Fibroblast of skin of left biceps (primary cell): ENCODE data around the gene ESRP2.

Source experiments
- DNase-seq, 2 experiments: peaks; one replicate each; pipeline ENCODE4 v3.0.0-alpha.2; 2013; ENCODE audit warnings: low read depth in 2 of 2

ESRP2 gene

DNA sequence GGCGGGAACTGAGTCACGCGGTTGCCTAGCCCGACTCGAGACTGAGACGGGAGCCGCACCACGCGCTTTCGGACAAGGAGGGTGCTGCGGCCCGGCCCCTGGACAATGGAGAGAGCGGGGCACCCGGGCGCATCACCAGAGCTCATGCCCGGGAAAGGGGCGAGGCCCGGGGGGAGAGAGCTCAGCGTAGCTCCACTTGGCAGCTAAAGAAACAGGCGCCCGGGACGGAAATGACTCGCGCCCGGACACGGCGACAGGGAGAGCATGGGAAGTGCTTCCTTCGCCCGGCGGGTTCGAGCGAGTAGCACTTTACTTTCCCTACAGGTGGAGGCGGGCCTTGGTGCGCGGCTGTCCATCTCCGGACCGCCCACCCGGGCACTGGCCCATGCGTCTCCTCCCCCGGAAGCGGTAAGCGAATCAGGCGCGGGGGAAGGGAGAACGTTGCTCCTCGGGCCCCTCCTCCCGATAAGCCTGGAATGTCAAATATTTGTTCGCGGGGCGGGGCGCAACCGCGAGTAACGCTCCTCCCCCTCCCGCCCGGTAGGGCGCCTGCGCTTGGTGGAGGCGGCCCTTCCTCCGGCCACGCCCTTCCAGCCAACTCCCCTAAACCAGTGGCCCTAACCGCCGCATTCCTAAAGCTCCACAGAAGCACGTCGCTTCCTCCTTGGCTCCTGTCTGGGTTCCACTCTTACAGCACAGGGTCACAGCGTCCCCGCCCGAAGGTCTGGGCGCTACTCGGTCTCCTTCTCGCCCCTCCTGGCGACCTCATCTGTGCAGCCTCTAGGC is 1.5 kb upstream of the ESRP2 start:
- peak; percentile 94 to 95 for DNase-seq

DNA sequence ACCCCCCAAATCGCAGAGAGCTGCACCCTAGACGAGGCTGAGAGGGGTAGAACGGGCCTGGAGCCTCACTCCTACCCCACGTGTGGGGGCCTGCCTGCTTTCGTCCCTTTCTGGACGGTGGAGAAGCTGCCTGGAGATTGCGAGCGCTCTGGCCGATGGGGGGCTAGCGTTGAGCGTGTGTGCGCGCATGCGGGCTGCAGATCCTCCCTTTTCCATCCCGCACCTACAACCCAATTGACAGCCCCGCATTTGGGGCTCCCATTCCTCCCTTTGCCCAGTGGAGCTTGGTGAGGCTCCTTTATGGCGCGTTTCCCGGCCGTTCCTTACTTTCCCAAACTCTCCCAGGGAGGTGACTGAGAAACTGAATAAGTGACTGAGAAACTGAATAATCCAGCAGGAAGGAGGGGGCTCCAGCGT is 907 bp upstream of the ESRP2 start:
- no peak for DNase-seq

DNA sequence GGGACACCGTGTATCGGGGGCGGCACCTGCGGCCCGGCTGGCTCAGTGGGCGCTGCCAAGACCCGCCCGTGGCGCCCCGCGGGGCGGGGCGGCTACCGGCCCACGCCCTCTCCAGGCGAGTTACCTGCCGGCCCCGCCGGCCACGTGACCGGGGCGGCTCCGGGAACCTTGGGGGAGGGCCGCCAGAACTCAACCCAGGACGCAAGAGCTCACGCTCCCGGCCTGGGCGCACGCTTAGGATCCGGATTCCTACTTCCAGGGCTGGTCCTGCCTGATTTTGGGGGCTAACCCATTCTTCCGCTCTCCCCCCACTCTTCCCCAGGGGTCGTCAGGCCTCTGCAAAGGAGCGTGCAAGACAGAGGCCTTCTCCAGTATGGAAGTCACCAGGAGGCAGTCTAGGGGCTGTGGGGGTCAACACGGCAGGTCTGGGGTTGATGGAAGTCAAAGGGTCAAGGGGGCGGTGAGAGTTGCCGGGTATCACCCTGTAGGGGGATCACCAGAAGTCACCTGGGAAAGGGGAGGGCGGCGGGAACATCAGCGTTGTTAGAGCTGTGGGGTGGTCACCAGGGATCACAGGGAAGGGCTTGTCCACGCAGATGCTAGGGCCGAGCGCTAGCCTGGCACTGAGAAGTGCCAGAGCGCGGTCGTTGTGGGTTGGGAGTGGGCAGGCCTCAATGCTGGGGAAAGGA is 354 bp upstream of the ESRP2 start:
- no peak for DNase-seq

DNA sequence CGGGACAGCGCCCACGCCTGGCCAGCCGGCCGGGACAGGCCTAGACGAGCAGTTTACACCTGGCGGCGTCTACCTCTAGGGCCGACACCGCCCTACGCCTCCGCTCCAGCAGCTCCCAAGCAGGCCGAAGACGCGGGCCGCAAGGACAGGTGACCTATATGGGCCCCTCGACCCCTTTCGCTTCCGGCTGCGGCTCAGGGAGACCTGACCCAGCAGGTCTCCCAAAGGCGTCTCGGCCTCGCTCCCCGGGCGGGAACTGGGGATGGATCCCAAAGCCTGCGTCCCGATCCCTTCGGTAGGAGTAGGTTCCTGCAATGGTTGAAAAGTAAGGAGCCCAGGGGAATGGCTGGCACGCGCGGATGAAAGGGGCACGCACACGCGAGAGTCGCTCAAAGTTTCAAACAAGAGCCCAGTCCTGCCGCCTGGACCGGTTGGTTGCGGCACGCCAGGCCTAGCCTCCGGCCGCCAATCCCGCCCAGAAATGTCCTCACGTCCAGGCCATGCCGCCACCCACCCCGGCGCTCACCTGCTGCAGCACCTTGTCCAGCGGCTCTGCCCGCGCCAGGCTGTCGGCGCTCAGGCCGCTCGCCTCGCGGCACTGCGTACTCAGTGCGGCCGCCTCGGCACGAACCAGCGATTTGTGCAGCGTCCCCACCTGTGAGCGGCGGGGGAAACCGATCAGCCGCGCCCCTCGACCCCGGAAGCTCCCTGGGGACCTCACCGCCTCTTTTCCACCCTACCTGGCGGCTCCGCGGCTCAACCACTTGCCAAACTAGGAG is 630 bp downstream of the ESRP2 start:
- DNase-seq = no peak

DNA sequence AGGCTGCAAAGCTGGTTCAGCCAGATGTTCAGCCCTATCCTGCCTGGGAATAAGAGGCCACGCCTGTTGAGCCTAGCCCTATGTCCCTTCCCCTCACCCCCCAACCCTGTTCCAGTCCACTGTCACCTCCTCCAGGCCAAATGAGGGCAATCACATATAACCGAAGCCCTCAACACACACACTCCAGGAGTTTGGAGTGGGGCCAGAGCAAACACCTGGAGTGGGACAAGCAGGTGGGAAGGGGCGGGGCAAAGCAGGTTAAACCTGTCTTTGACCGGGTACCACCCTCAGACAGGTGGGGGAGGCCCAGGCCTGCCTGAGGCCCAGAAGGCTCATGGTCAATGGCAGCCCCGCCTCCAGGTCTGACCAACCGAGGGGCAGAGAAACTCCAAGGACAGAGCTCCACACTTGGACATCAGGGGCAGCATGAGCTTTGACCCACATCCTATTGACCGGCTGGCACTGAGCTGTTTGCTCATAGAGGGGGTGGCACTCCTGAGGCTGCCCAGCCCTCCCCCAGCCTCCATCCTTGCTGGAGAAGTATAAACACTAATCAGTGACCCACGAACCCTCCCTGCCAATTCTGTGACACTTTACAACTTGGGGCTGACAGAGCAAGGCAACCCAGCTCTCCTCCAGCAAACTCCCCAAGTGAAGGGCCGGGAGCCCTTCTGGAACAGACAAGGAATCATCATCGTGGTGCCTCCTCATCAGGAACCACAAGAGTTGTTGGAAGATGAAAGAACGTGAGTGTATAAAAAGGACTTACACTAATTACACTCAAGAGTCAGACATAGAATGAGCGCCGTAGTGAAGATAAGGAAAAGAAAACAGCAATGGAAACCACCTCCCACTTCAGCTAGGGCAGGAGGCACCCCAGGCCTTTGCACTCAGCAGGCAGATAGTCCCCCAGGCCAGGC is 1.5 kb downstream of the ESRP2 start:
- no peak for DNase-seq

DNA sequence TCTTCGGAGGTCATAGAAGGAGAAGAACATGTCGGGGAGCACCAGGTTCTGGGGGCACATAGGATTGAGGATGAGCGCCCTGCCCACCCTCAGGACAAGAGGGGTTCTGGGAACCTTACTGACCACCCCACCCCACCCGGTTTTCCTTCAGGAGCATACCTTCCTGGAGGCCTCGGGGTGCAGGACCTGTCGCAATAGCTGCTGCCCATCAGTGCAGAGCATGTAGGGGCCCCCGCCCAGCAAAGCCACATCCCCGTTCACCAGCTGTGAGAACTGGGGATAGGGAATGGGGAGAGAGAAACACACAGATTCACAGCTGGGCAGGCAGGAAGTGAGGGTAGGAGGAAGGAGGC is 2.1 kb downstream of the ESRP2 start:
- DNase-seq = no peak

DNA sequence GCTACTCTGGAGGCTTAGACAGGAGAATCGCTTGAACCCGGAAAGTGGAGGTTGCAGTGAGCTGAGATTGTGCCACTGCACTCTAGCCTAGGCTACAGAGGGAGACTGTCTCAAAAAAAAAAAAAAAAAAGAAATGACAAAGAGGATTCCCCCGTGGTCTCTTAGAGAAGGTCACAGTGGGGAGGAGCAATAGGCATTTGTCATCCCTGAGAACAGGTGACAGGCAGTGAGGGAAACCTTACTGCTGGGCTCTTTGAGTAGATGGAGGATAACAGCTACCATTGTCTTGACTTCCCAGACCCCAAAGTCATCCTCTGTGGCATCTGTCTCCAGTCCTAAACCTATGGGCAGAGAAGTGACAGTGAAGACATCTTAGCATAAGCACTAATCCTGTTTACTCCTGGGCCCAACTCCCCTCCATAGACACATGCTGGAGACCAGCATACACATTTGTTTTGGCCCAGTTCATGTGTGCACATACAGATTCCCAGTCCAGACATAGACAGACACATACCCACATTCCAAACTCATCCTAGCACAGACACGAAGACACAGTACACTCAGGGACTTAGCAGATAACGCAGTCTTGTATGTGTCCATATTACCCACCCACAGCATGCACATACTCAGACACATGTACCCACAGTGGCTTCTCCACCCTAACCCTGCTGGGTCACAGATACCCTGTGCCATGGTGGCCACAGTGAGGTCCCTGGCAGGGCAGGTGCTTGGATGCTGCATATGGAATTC is 2.7 kb downstream of the ESRP2 start:
- no peak for DNase-seq

DNA sequence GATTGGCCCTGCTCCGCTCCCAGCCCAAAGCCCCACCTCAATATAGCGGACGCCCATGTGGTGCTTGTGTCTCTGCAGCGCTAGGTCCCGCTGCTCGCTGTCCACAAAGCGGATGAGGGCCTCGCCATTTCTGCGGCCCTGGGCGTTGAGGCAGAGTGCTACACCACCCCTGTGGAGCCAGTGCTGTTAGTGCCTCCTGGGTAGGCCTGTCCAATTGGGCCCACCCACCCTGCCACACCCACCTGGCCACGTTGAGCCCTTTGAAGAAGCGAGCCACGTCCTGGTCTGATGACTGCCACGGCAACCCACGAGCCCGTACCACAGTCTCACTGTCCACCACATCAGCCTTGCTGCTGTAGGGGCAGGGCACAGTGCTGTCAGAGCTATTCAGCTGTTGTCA is 3.6 kb downstream of the ESRP2 start:
- no peak for DNase-seq

DNA sequence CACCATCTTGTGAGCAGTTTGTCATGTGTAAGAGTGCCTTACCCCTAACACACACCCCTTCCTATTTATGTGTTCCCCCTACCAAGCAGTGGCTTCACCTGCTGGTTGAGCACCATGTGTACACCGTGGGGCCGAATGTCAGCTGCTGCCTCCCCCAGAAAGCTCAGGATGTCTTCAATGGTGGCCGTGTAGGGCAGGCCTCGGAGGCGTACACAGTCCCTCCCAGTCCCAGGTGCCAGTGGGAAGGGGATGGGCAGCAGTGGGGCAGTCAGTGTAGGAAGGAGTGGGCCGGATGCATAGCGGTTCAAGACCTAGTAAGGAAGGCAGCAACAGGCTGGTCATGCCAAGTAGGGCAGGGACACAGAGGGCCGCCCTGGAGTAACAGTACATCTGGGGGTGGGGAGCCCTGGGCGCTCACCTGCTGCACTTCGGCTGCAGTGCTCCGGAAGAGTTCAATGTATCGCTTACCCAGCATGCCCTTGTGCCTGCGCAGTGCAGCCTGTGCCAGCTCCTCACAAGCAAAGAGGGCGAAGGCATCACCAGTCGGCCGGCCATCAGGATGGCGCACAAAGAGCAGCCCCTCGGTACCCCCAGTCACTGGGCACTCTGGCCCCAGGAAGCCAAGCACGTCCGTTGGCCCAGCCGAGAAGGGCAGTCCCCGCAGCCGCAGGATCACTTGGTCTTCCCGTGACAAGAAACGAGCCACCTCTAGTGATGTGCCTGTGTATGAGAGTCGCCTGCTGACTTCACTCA is 4.4 kb downstream of the ESRP2 start:
- DNase-seq = no peak

DNA sequence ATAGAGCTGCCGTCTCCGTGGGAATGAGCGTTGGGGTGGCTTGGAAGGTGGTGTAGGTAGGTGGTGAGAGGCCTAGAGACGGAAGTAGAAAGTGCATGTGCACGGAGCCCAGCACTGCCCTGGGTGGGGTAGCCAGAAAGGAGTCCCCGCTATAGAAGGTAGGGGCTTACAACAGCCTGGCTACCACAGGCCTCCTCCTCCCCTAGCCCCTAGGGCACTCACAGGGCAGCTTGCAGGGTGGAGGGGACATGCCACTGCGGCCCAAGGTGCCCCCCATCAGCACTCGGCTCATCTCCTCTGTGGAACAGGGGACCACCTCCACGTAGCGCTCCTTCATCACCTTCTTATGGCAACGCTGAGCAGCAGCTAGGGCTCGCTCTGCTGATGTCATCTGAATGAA is 5.0 kb downstream of the ESRP2 start:
- DNase-seq = no peak

DNA sequence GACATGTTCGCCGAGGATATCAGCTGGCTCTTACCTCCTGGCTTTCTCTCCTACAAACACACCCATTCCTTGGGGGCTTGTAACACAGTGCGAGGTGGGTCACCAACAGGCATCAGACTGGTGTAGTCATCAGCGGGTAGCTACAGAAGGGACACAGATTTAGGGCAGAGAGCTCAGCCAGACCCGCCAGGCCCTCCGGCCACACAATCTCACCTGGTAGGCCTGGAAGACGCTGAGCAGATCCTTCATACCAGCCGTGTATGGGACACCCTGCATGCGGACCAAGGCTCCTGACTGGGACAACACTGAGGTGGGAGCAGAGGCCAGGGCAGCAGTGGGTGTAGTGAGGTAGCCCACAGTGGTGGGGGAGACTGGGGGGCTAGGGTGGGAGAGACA is 5.8 kb downstream of the ESRP2 start:
- no peak for DNase-seq

DNA sequence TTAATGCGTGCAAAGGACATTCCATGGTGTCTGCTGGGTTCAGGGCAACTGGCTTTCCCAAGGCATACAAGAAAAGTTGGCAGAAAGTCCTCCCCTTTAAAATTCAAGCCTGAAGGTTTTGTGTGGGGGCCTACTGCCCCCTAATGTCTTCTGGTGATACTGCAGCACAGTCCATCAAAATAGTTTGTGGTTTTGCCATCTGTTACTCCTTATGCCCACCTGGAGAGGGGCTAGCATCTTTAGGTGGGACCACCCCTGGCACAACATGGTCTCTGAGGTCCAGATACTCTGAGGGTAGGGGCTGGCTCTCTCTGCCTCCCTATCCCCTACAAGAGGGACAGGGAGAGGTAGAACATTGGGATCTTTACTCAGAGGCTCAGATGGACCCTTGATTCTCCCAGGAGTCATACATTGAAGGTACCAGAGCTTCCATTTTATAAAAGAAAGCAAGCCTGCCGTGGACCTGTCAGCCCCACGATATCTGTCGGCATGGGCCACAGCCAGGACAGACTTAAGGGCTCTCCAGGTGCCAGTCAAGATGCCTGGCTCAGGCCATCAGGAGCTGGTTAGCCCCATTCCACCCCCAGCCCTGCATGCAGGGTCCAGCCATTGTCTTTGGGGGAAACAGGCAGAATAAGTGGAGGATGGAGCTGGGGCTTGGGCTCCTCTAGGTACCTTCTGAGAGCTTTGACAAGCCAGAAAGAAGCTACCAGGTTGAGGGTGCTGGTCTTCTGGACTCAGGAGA is 6.3 kb downstream of the ESRP2 start:
- DNase-seq = peak in 1 of 2 experiments; percentile 38

DNA sequence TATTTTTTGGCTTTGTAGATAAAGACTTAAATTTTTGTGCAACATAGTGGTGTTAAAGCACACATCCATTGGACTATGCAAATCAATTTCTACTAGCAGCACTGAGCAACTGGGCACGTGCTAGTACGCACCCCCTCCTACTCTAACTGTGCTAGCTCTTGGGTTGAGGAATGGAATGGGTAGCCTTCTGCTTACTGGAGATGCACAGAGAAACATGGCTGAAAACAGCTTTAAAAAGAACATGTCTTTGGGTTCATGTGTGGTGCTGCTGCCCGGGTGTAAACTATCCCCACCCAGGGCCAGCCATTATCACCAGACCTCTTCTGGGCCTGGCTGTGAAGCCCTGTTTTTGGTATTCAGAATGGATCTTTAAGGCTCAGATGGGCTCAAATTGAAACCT is 7.3 kb downstream of the ESRP2 start:
- DNase-seq = no peak

DNA sequence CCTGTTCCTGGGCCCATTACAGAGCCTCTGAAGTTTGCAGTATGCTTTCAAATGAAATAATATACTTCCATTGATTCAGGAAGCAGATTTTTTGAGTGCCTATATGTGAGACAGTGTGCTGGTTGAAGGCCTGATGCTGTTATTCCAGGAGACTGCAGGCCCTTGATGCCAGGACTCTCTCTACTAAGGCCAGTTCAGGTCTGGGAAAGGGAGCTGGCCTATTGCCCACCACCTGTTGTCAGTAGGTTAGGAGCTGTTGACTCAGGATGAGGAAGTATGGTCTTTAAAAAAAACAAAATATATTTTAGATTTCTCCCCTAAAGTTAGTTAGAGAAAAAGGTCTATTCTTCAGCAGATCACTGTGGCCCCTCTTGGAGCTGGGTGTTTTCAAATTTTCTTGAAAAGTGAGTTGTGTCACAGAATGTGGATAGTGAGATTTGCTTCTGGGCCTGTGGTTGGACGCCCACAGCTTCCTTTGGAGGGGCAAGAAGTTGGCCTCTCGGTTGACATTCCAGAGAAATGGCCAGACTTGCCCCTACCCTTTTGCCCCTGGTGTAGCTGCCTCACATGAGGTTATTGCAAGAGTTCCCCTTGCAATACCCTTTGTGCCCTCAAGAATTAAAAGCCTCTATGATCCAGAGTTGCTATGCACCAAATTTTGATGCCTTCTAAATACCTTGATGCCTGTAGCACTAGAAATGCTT is 7.9 kb downstream of the ESRP2 start:
- no peak for DNase-seq

DNA sequence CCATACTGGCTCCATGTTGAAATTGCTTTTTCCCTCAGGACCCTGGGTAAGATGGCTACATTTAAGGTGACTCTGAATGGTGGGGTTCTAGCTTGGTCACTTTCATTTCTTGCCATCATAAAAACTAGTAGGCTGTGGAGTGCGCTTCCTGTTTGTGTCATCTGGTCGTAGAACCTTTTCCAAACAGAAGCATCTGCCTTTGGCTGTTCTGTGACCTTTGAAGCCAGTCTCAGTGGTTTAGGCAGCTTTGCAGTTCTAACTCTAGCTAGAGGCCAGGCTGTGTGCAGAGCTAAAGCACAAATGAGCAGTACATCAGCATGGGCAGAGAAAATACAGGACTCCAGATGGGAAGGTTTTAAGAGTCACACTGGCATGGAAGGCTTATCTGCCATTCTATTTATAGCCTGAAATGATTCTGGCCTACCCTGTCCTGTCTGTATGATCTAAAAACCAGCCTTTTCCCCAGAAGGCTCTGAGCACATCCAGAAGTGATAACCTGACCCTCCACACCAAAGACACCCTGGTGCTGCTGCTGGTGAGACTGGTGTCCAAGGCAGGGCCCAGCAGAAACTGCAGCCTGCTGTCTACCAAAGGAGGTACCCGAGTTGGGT is 8.6 kb downstream of the ESRP2 start:
- no peak for DNase-seq

DNA sequence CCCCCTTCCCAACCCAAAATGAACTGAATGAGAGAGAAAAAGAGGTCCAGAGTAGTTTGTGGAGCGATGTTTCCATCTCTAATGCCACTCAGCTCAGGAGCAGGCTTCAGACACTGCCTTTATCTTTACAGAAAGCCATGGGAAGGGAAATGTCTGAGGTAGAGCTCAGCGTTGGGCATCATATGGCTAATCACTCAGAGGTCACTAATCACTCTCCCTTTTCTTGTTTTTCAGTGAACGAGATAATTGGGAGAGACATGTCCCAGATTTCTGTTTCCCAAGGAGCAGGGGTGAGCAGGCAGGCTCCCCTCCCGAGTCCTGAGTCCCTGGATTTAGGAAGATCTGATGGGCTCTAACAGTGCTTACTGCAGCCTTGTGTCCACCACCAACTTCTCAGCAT is 9.8 kb downstream of the ESRP2 start:
- no peak for DNase-seq

DNA sequence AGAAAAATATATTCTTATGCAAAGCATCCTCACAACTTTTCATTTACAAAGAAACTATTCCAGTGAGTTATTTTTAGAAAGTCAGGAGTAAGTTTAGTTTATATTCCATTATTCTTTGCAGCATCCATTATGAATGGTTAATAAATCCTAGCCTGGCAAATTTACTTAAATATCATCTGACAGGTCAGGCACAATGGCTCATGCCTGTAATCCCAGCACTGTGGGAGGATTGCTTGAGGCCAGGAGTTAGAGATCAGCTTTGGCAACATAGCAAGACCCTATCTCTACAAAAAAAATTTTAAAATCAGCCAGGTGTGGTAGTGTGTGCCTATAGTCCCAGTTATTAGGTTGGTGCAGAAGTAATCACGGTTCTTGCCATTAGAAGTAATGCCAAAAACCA is 12.9 kb downstream of the ESRP2 start:
- no peak for DNase-seq

DNA sequence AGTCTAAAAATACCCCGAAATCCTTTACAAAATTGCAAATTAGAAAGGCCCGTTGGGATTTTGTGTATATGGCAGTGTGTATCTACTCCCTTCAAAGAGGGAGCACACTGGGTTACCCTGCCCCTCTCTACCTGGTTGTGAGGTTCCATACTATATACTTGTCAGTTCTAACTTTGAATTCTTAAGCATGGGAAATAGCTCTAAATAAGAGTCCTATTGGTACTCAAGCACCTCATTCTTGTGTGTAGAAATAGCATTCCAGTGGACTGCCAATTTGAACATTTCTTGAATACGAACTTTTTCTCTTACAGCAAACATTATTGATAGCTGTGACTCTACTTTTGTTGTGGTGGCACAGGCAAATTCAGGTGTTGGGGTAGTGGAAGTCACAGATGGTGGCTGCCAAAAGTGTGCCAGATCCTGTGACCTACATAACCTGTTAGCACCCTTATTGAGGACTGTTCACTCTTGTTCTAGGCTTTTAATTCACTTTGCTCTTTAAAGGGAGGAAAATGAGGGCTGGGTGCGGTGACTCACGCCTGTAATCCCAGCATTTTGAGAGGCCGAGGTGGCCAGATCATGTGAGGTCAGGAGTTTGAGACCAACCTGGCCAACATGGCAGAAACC is 16.1 kb downstream of the ESRP2 start:
- DNase-seq = no peak
